Inferior parietal cortex (tissue), 1 donor: ENCODE measurements around the gene MLST8.

ENCODE experiments used
- DNase-seq: peaks from one replicate; pipeline ENCODE4 v3.0.0-alpha.2; 2016; ENCODE audit errors: extremely low spot score

Gene MLST8

GRCh38 chr16:2173366-2173765 is 31.9 kb upstream of the MLST8 start:
- DNase-seq = no peak

GRCh38 chr16:2173916-2174315 is 31.3 kb upstream of the MLST8 start:
- DNase-seq = no peak

GRCh38 chr16:2174396-2175131 is 30.7 kb upstream of the MLST8 start:
- DNase-seq = no peak

GRCh38 chr16:2175454-2175853 is 29.8 kb upstream of the MLST8 start:
- DNase-seq = no peak

- no peak for DNase-seq
Observed at GRCh38 chr16:2176047-2176446, 29.2 kb upstream of the MLST8 start.

GRCh38 chr16:2177101-2177500 is 28.2 kb upstream of the MLST8 start:
- no peak for DNase-seq

GRCh38 chr16:2177561-2177960 is 27.7 kb upstream of the MLST8 start:
- no peak for DNase-seq

GRCh38 chr16:2178321-2179106 is 26.7 kb upstream of the MLST8 start:
- DNase-seq = no peak

GRCh38 chr16:2179107-2179501 is 26.1 kb upstream of the MLST8 start:
- no peak for DNase-seq

GRCh38 chr16:2179576-2179975 is 25.7 kb upstream of the MLST8 start:
- DNase-seq = no peak

GRCh38 chr16:2180461-2180860 is 24.8 kb upstream of the MLST8 start:
- no peak for DNase-seq

GRCh38 chr16:2180962-2181923 is 24.0 kb upstream of the MLST8 start:
- no peak for DNase-seq

- no peak for DNase-seq
Observed at GRCh38 chr16:2181952-2182351, 23.3 kb upstream of the MLST8 start.

- no peak for DNase-seq
Observed at GRCh38 chr16:2183671-2184070, 21.6 kb upstream of the MLST8 start.

- no peak for DNase-seq
Observed at GRCh38 chr16:2184346-2184745, 20.9 kb upstream of the MLST8 start.

GRCh38 chr16:2184962-2185361 is 20.3 kb upstream of the MLST8 start:
- no peak for DNase-seq

- DNase-seq = no peak
Observed at GRCh38 chr16:2186064-2186463, 19.2 kb upstream of the MLST8 start.

GRCh38 chr16:2186505-2186904 is 18.7 kb upstream of the MLST8 start:
- DNase-seq = no peak

GRCh38 chr16:2187212-2187611 is 18.0 kb upstream of the MLST8 start:
- no peak for DNase-seq

GRCh38 chr16:2188395-2188794 is 16.9 kb upstream of the MLST8 start:
- no peak for DNase-seq

GRCh38 chr16:2189252-2189893 is 15.9 kb upstream of the MLST8 start:
- no peak for DNase-seq
